ENCODE measurements around the gene INHA. TPM values are rescaled to one million over a fixed set of nuclear protein-coding genes. Genes with fewer than 3 reads are reported as not detected.

Gene INHA
- total RNA-seq, 4 donors from 2014 or later, result 0.58 to 1.4 (median 0.84) TPM; not detected in 1

DNA sequence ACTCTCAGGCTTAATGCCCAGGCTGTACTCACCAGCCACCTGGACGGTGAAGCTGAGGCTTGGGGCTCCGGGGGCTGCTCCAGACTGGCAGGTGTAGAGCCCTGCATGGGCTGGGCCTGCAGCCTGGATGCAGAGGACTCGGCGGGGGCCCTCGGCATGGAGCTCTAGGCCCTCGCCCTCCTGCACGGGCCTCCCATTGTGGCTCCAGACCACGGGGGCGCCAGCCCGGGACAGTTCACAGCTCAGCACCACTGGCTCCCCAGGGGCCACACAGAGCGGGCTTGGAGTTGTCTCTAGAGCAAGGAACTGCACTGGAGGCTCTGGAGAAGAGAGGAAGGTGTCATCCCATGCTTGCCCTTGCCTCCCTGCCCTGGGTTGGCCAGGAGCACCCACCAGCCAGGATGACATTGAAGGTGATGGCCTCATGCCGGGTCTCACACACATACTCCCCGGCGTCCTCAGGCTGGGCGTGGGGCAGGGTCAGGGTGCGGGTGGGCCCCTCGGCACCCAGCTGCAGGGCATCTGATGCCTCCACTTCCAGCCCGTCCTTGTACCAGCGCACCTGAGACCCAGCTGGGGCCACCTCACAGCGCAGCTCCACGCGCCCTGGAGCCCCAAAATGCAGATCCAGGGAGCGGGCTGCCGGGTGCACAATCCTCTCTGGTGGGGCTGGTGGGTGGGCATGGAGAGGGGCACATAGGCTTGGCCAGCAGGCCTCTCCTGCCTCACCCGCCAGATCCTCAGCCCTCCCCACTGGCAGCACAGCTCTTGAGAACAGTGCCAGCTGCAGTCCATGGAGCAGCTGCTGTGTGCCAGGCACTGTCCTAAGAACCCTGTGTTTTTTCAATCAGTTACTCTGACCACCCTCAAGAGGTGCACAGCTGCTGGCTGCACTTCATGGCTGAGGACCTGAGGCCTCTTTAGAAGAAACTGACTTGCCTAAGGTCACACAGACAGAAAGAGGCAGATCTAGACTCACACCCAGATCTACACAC, 14.0 kb upstream of the INHA start:
- intact Hi-C loops (cut with DNase I; ENCODE audit: low total_unique reads), result loop anchor here (10.0 kb wide), 1 partner anchor 77 kb away; no protein-coding TSS in a partner anchor
- H3K4me3 ChIP-seq (ENCODE audit: low read depth, poor library complexity, severe bottlenecking), result no peak overlapping the region
- 92 to 98% methylated on average over 8 to 10 of the region's 25 CpGs for WGBS, 2 donors
- TF ChIP-seq, protein P1, sequence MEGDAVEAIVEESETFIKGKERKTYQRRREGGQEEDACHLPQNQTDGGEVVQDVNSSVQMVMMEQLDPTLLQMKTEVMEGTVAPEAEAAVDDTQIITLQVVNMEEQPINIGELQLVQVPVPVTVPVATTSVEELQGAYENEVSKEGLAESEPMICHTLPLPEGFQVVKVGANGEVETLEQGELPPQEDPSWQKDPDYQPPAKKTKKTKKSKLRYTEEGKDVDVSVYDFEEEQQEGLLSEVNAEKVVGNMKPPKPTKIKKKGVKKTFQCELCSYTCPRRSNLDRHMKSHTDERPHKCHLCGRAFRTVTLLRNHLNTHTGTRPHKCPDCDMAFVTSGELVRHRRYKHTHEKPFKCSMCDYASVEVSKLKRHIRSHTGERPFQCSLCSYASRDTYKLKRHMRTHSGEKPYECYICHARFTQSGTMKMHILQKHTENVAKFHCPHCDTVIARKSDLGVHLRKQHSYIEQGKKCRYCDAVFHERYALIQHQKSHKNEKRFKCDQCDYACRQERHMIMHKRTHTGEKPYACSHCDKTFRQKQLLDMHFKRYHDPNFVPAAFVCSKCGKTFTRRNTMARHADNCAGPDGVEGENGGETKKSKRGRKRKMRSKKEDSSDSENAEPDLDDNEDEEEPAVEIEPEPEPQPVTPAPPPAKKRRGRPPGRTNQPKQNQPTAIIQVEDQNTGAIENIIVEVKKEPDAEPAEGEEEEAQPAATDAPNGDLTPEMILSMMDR (IDR thresholded peaks at IDR 0.05), result no peak
- no peak for TF ChIP-seq POLR2A (IDR thresholded peaks at IDR 0.05)
- DNase-seq (ENCODE audit: low spot score in 2 of 2), result no peak

DNA sequence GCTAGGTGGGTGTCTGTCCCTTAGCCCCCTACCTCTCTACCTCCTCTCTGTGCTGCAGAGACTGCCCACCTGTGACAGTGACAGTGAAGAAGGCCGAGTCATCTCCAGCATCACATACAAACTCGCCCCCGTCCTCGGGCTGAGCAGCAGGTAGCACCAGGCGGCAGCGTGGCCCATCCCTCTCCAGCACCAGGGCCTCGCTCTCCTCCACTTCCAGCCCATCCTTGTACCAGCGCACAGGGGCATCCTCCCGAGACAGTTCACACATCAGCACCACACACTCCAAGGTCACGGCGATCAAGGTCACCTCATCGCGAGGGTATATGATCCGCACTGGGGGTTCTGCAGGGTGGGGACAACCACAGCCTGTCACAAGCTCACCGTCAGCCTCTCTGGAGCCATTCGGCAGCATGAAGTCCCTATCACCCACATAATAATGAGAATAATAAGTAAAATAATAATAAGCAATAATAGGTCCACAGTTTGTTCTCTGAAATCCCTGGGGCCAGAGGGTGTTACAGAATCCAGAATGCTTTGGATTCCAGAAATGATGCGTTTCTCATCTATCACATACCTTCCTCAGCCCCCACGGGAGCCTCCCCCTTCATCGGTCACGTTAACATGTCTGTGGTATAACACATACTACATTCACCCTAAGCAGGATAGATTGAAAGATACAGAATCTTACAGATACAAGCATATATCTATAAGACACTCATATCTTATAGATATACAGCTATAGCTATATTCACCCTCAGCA, 12.8 kb upstream of the INHA start:
- WGBS, 2 donors, result 88 to 89% methylated on average over 20 of the region's 20 CpGs
- intact Hi-C loops (cut with DNase I; ENCODE audit: low total_unique reads), result loop anchor here (10.0 kb wide), 1 partner anchor 75 kb away; no protein-coding TSS in a partner anchor
- no peak for TF ChIP-seq POLR2A (IDR thresholded peaks at IDR 0.05)
- TF ChIP-seq, protein P1 (IDR thresholded peaks at IDR 0.05), result no peak
- H3K4me3 ChIP-seq (ENCODE audit: low read depth, poor library complexity, severe bottlenecking), result no peak overlapping the region
- DNase-seq (ENCODE audit: low spot score in 2 of 2), result no peak

DNA sequence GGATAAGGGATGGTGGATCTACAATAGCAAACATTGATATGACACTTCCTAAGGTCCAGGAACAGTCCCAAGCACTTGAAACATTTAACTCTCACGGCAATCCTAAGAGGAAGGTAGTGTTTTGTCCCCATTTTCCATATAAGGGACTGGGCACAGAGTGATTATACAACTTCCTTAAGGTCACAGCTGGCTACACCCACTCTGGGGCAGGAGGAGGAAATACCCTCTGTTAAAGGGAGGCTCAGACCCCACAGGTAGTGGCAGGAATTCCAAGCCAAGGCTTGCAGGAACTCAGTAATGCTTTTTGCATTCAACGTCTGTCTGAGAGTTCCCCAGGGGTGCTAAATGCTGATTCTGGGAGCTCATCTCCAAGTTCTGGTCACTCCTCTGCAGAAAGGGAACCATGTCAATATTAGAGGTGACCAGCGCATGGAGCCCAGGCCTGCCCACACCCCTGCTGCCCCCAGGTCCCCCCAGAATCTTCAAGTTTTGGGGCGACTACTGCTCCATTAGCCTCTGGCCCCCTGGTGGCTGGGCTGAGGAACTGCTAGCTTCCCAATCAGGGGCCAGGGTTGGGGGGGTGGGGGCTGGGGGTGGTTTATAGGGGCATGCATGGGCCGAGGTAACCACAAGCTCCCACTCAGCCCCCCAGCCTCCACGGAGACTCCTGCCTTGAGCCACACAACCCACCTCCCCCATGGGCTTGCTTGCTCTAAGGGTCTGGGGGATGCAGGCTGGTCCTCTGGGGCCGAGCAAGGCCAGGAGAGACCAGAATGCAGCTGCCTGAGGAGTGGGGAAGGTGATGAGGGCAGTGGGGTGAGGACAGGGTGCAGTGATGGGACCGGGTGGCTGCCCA, 11.8 kb upstream of the INHA start:
- intact Hi-C loops (cut with DNase I; ENCODE audit: low total_unique reads), result no loop called here
- no peak for TF ChIP-seq POLR2A (IDR thresholded peaks at IDR 0.05)
- TF ChIP-seq, protein P1 (IDR thresholded peaks at IDR 0.05), result no peak
- H3K4me3 ChIP-seq (ENCODE audit: low read depth, poor library complexity, severe bottlenecking), result no peak overlapping the region
- no peak for DNase-seq (ENCODE audit: low spot score in 2 of 2)
- WGBS, 2 donors, result 34 to 44% methylated on average over 5 to 8 of the region's 8 CpGs

DNA sequence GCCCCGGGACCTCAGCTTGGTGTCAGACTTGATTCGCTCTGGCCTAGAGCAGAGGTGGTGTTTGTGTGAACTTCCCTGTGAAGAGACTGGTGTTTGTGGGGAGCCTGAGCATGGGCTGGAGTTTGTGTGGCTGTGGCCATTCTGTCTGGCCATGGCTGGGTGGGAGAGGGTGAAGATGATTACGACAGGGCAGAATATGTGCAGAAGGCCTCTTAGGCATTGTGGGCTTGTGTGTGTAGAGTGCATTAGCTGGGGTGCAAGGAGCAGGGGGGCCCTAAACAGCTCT, 11.3 kb upstream of the INHA start:
- no peak for DNase-seq (ENCODE audit: low spot score in 2 of 2)
- intact Hi-C loops (cut with DNase I; ENCODE audit: low total_unique reads), result no loop called here
- TF ChIP-seq, protein P1 (IDR thresholded peaks at IDR 0.05), result no peak
- TF ChIP-seq POLR2A (IDR thresholded peaks at IDR 0.05), result no peak
- no peak overlapping the region for H3K4me3 ChIP-seq (ENCODE audit: low read depth, poor library complexity, severe bottlenecking)
- WGBS, 2 donors, result 91 to 92% methylated on average over 3 of the region's 3 CpGs

All from lower leg skin (tissue), 4 donors.